ENCODE measurements around the gene PGM5.

Gene PGM5

GRCh38 chr9:68443624-68444023, 87.2 kb downstream of the PGM5 start:
- DNase-seq: no peak

- DNase-seq: no peak
Observed at GRCh38 chr9:68446836-68447235, 90.4 kb downstream of the PGM5 start.

- DNase-seq: no peak
Observed at GRCh38 chr9:68447611-68448010, 91.2 kb downstream of the PGM5 start.

DNA sequence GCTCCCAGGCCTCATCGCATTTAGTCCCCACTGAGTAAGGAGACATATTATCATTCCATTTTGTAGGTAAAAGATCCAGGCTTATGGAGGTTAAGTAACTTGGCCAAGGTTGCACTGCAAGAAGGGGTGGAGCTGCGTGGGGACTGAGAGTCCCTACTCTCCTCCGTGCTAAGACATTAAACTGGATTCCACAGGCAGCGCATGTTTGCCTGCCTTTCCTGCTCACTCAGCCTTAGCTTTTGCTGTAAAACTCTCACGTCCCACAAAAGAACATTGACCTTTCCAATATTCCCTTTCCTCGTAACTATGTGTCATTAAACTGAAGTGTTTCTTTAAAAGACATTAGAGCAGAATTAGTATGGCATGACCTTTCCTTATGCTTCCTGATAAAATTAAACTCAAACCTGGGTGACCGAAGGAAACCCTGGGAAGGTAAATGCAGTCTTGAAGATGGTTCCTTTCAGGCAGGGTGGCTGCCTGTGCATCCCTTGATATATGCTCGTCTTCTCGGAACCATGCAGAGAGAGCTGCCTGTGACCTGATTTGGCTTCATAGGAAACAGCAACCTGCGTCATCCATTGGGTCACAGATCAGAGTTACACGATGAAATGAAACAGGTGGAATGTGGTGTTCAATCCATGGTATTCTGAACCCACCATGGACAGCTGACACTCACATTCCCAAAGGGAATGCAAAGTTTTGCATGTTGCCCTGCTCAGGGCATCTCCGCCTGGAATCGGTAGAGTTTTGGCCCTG, 98.3 kb downstream of the PGM5 start:
- no peak for DNase-seq

GRCh38 chr9:68455451-68455850, 99.0 kb downstream of the PGM5 start:
- DNase-seq: no peak

DNA sequence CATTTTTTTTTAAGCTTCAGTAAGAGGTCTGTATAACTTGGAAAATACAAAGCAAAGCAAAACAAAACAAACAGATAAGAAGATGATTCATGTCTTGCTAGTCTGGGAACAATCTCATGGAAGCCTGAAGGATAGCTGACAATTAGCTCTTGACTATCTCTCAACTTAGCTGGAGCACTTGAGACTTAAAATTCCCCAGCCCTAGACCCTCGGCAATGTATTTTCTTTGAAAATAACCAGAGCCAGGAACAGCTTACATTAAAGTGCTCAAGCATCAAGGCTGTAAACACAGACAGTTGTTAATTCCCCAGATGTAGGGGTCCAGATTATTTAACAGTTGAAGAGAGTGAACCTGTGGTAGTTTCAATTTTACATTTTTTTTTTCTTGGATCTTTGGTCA, 101.4 kb downstream of the PGM5 start:
- DNase-seq: no peak

DNA sequence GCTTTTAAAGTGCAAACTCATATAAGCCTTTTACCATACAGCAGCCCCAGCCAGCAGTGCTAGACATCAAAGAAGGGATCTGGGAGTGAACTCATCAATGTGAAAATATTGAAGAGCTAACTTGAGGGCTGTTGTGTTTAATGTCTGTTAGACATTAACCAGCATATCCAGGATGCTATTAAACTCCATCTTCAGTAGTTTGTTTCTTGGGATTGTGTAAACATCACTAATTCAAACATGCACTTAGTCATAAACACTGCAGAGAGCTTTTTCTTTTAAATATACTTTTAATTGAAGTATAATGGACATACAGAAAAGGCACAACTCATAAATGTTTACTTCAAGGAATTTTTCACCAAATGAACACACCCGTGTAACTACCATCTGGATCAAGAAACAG, 102.5 kb downstream of the PGM5 start:
- DNase-seq: no peak

GRCh38 chr9:68462105-68462775, 105.8 kb downstream of the PGM5 start:
- no peak for DNase-seq

GRCh38 chr9:68470067-68470466, 113.7 kb downstream of the PGM5 start:
- DNase-seq: no peak

- DNase-seq: no peak
Observed at GRCh38 chr9:68470634-68471033, 114.2 kb downstream of the PGM5 start.

- no peak for DNase-seq
Observed at GRCh38 chr9:68472119-68472518, 115.7 kb downstream of the PGM5 start.

DNA sequence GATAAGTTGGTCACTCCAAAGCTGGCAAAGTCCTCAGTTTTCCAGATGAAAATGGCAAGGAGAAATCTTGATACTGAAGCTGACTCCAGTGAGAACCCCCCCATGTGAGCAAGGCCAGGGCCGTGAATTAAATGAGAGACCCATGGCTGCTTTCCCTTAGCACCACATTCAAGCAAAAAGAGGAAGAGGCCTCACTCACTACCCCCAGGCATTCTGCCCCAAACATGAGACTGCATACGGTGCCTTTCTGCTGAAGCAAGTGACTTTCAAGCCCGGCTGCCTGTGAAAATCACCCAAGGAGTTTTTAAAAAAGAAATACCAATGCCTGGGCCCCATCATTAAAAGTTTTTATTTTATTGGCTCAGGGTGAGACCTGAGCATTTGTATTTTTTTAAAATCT, 117.4 kb downstream of the PGM5 start:
- no peak for DNase-seq

GRCh38 chr9:68476422-68476821, 120.0 kb downstream of the PGM5 start:
- no peak for DNase-seq

DNA sequence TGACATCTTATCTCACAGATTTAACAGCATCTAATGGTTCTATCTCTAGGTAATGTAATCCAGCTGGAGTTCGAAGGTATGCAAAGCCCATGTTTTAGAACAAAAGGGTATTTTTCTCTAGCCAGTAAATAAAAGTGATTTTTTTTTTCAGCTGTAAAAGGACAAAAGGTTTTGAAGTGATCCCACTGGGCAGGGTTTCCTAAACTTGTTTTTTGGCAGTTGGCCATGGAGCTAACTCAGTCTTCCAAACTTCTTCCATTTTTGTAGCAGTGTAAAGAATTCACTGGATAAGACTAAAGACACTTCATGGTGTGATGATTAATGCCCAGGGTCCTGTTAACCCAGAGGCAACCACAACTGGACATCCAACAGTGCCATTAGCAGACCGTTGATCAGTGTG, 120.4 kb downstream of the PGM5 start:
- DNase-seq: no peak

DNA sequence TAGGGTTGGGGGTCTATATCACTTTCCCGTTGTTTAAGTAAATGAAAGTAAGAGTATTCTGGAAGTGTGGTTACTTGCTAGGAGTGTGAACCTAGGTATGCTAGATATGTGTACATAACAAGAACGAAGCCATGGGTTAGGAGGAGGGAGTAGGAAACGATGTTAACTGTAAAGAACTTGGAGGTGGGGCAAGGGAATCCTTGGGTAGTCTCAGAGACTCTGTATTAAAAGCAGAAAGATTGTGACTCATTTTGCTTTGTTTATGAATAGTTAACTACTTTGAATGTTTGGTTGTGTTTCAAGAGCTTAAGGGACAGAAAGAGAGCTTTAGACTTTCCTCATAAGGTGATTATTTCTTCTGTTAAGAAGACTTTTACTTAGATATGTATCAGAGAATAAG, 124.4 kb downstream of the PGM5 start:
- DNase-seq: no peak

GRCh38 chr9:68482548-68482947, 126.1 kb downstream of the PGM5 start:
- no peak for DNase-seq

- DNase-seq: no peak
Observed at GRCh38 chr9:68488126-68488525, 131.7 kb downstream of the PGM5 start.

- no peak for DNase-seq
Observed at GRCh38 chr9:68489646-68490045, 133.2 kb downstream of the PGM5 start.

GRCh38 chr9:68492806-68493205, 136.4 kb downstream of the PGM5 start:
- DNase-seq: no peak

DNA sequence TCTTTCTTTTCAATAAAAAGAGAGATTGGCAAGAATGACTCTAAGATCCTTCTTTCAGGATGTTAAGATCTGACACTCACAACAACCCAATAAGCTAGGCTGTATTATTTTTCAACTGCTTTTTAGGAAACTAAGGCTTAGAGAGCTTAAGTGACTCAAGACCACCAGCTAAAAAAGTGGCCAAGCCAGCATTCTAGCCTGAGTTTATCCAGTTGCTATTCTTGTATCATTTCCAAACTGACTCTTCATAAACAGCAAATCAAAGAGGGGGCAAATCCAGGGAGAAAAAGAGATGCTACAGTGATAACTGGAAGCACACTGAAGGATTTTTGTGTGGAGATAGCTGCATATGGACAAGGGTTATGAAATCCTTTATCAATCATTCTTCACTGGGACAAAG, 137.1 kb downstream of the PGM5 start:
- no peak for DNase-seq

DNA sequence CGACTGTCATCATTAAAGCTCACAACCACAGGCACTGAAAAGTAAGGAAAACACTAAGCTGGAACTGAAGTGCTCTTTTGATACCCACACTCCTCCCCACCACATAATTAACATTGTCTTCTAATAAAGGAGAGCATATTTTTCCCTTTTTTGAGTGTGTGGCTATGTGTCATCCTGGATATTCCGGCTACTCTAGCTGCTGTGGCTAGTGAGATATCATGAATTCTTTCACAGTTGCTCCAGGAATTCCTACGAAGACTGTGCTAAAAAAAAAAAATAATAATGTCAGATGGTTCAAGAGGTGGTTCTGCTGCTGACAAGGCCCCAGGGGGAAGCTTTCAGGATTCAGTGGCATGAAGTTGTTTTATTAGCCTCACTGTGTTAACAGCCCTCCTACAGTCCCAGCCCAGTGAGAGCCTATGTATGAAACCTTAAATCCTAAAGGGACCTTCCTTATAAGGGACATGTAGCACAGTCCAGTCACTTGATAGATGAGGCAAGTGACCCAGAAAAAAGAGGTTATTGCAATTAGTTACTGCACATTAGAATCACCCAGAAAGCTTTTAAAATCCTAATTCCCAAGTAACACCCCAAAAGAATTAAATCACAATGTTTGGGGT, 137.7 kb downstream of the PGM5 start:
- DNase-seq: no peak

- no peak for DNase-seq
Observed at GRCh38 chr9:68495247-68495646, 138.8 kb downstream of the PGM5 start.

DNA sequence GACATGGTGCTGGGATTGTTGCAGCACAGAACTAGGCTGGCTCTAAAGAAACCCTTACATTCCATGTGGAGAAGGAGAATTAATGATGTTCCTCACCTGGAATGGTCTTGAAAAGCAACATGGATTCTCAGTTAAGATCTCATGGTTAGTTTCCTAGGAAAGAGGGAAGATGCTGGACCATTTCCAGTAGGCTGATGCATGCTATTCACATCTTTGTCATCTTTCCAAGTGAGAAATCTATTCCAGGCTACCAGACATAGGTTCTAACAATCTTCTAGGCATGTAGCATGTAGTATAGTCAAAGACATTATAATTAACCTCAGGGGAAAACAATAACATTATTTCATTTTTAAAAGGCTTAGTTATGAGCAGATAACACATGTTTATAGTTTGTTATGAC, 139.9 kb downstream of the PGM5 start:
- DNase-seq: no peak

- no peak for DNase-seq
Observed at GRCh38 chr9:68497629-68498028, 141.2 kb downstream of the PGM5 start.

Measured in activated CD4-positive, alpha-beta T cell treated with anti-CD3 and anti-CD28 coated beads, Interleukin-2, amount 50 U/mL, for 1 hour (primary cell).